A673 (cell line): ENCODE data around the gene OSBPL1A. TPM values are rescaled to one million over a fixed set of nuclear protein-coding genes. Genes with fewer than 3 reads are reported as not detected.

ENCODE experiments used
- BruUV-seq: library from RNA; stranded (reverse); fragments of 400-500 nt; replicated peaks from 2 replicates; lab custom pipeline; 2021; lab: Mats Ljungman, UMichigan
- CTCF ChIA-PET: fragments of 300-600 bp; sonication (Branson Sonifier 250); formaldehyde crosslinking; loops from one replicate; lab custom pipeline; 2022; ENCODE audit warnings: antibody characterized with exemption; lab: Charles Lee
- POLR2A ChIA-PET: fragments of 300-600 bp; sonication (Branson Sonifier 250); formaldehyde crosslinking; loops from one replicate; lab custom pipeline; 2022; ENCODE audit warnings: antibody characterized with exemption; ENCODE audit not compliant: low non-redundant PET; lab: Charles Lee
- DNase-seq: peaks from one replicate; pipeline ENCODE4 v3.0.0-alpha.2; 2015; ENCODE audit warnings: low spot score
- H3K27ac ChIP-seq: fragments of 200-600 bp; sonication (generic); 2 replicates; pipeline ENCODE4 v1.5.1; 2016; ENCODE audit warnings: mixed run types, low read depth, mild to moderate bottlenecking, mixed read lengths, antibody characterized with exemption, low read length; ENCODE audit not compliant: poor library complexity, severe bottlenecking
- H3K27me3 ChIP-seq: fragments of 200-600 bp; sonication (generic); replicated peaks from 2 replicates; pipeline ENCODE4 v1.6.1; 2017; ENCODE audit warnings: mixed run types, low read depth, mild to moderate bottlenecking, mixed read lengths, antibody characterized with exemption, low read length; ENCODE audit not compliant: insufficient read depth, poor library complexity
- H3K36me3 ChIP-seq: fragments of 200-600 bp; sonication (generic); 2 replicates; pipeline ENCODE4 v1.6.1; 2016; ENCODE audit warnings: mixed run types, mild to moderate bottlenecking, mixed read lengths, antibody characterized with exemption, low read length; ENCODE audit not compliant: insufficient read depth, poor library complexity, severe bottlenecking
- H3K4me1 ChIP-seq: fragments of 200-600 bp; sonication (generic); 2 replicates; pipeline ENCODE4 v1.6.1; 2017; ENCODE audit warnings: mixed run types, mild to moderate bottlenecking, mixed read lengths, antibody characterized with exemption, low read length; ENCODE audit not compliant: insufficient read depth, poor library complexity, severe bottlenecking
- H3K4me3 ChIP-seq: fragments of 200-600 bp; sonication (generic); 2 replicates; pipeline ENCODE4 v1.5.1; 2016; ENCODE audit warnings: low read depth, mixed run types, mild to moderate bottlenecking, mixed read lengths, low read length; ENCODE audit not compliant: poor library complexity, severe bottlenecking
- H3K9me3 ChIP-seq: fragments of 200-600 bp; sonication (generic); 2 replicates; pipeline ENCODE4 v1.6.1; 2016; ENCODE audit warnings: mixed run types, low read depth, mild to moderate bottlenecking, mixed read lengths, antibody characterized with exemption, low read length; ENCODE audit not compliant: poor library complexity, severe bottlenecking
- EZH2 ChIP-seq: fragments of 200-600 bp; sonication (generic); IDR thresholded peaks from 2 replicates; pipeline ENCODE4 v1.6.1; 2017; ENCODE audit warnings: borderline replicate concordance, low read depth, mild to moderate bottlenecking, mixed read lengths, antibody characterized with exemption, low read length; ENCODE audit not compliant: poor library complexity, severe bottlenecking
- intact Hi-C: fragments of 100-400 bp; cut with micrococcal nuclease; formaldehyde crosslinking; loops from one replicate; pipeline ENCODE4 v1.10.0; 2022; ENCODE audit not compliant: unreplicated experiment
- total RNA-seq: library from RNA; stranded (reverse); gene quantifications from 2 replicates; pipeline ENCODE4 v1.2.3, GENCODE V29; 2021
- TF ChIP-seq, protein P1 (sequence below): fragments of 300-800, 200-600 bp; sonication (generic); conservative IDR thresholded peaks from 2 replicates; pipeline ENCODE4 v1.5.1; 2017; ENCODE audit warnings: low read depth, mild to moderate bottlenecking, antibody characterized with exemption, low read length, moderate library complexity, mixed read lengths

The OSBPL1A gene
- total RNA-seq, 1 experiment from 2014 or later = 26.1 TPM

DNA sequence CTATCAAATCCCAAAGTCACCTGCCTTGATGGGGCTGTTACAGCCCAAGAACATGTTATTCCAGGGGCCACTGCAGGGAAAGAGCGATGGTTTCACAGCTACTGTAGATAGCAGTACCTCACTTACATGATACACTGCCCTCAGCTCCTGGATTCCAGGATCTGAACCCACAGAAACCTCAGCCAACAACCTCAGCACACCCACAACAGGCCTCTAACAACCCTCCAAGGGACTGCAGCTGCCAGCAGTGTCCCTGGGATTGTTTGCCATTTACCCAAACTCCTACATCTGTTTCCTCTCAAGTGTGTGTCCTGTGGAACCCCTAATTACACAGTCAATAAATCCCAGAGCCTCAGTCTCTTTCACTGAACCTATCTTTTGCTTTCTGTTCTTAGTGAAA, 28.2 kb downstream of the OSBPL1A start:
- Histone ChIP-seq H3K27me3 (no peaks in the 10 kb centered on the region), H3K36me3 (peaks cover 3% of the 10 kb centered on the region), H3K27ac (no peak overlapping the region), H3K4me1 (no peaks in the 10 kb centered on the region), H3K9me3 (no peaks in the 10 kb centered on the region), H3K4me3 (no peak overlapping the region)
- TF ChIP-seq, protein P1, sequence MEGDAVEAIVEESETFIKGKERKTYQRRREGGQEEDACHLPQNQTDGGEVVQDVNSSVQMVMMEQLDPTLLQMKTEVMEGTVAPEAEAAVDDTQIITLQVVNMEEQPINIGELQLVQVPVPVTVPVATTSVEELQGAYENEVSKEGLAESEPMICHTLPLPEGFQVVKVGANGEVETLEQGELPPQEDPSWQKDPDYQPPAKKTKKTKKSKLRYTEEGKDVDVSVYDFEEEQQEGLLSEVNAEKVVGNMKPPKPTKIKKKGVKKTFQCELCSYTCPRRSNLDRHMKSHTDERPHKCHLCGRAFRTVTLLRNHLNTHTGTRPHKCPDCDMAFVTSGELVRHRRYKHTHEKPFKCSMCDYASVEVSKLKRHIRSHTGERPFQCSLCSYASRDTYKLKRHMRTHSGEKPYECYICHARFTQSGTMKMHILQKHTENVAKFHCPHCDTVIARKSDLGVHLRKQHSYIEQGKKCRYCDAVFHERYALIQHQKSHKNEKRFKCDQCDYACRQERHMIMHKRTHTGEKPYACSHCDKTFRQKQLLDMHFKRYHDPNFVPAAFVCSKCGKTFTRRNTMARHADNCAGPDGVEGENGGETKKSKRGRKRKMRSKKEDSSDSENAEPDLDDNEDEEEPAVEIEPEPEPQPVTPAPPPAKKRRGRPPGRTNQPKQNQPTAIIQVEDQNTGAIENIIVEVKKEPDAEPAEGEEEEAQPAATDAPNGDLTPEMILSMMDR = no peak
- TF ChIP-seq EZH2 = no peak
- DNase-seq = no peak
- intact Hi-C loops = no loop called here
- no TSS peak for BruUV-seq
- POLR2A ChIA-PET = interaction anchor here (0.6 kb wide), 1 partner anchor 32 kb away, joined by 5 read pairs; no protein-coding TSS in a partner anchor
- CTCF ChIA-PET = no interaction called here

DNA sequence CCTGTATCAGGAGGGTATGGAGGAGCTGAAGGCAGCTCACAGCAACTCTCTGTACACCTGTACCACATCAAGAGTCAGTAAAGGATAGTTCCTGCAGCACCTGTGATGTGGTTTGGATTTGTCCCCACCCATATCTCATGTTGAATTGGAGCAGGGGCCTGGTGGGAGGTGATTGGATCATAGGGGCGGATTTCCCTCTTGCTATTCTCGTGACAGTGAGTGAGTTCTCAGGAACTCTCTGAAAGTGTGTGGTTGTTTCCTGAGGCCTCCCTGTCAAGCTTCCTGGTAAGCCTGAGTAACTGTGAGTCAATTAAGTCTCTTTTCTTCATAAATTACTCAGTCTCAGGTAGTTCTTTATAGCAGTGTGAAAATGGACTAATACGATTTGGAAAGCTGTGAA, 28.9 kb downstream of the OSBPL1A start:
- no peak for TF ChIP-seq EZH2
- TF ChIP-seq, protein P1 = no peak
- Histone ChIP-seq H3K4me3 (no peak overlapping the region), H3K27me3 (no peaks in the 10 kb centered on the region), H3K9me3 (no peaks in the 10 kb centered on the region), H3K27ac (no peak overlapping the region), H3K4me1 (no peaks in the 10 kb centered on the region), H3K36me3 (peaks cover 3% of the 10 kb centered on the region)
- BruUV-seq = no TSS peak
- intact Hi-C loops = no loop called here
- POLR2A ChIA-PET = no interaction called here
- no peak for DNase-seq
- CTCF ChIA-PET = no interaction called here

DNA sequence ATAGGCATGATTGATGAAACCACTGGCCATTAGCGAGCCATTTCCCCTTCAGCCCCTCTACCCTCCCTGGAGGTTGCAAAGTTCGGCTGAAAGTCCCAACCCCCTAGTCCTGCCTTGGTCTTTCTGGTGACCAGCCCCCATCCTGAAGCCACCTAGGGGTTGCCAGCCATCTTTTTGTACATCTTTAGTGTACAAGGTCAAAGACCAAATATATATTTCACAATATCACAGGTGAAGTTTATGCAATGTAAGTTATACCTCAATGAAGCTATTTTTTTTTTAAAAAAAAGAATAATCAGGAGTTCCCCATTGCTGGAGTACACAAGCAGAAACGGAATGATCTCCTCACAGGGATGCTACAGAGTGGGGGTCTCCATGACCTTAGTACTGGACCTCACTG, 31.3 kb downstream of the OSBPL1A start:
- Histone ChIP-seq H3K27me3 (no peaks in the 10 kb centered on the region), H3K4me3 (no peak overlapping the region), H3K36me3 (peaks cover 3% of the 10 kb centered on the region), H3K4me1 (no peaks in the 10 kb centered on the region), H3K9me3 (no peaks in the 10 kb centered on the region), H3K27ac (no peak overlapping the region)
- intact Hi-C loops = no loop called here
- BruUV-seq = no TSS peak
- TF ChIP-seq, protein P1 = no peak
- no peak for TF ChIP-seq EZH2
- POLR2A ChIA-PET = no interaction called here
- DNase-seq = no peak
- CTCF ChIA-PET = no interaction called here
